SHP77 (cell line): ENCODE results near the gene CACFD1.
A peak's percentile ranks its signal among the peaks of the same experiment; 100 is the strongest.
"Not testable (repeated sequence)": the region's sequence is repeated elsewhere in the genome, so short reads cannot be mapped to it uniquely, and the experiment has no call there.

ENCODE experiments used
- DNase-seq, 2 experiments: peaks; one replicate each; lab custom pipeline; 2025; lab: John Stamatoyannopoulos, UW

Gene CACFD1

DNA sequence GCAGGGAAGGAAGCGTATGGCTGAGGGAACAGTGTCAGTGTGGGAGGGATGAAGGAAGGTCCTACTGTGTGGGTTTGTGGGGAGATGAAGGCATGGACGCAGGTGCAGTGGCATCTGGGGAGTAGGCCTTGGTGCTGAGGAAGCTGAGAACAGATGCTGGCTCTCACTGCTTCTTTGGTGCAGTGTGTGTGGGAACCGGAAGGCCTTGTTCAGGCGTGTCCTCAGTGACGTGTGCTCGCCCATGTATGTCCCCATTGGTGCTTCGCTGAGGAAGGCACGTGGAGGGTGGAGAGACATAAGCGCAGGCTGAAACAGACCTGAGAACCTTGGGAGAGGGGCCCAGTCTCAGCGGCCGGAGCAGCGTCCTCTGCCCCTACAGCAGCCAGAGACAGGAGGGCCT lies 18.9 kb upstream of the CACFD1 start:
- no peak for DNase-seq

DNA sequence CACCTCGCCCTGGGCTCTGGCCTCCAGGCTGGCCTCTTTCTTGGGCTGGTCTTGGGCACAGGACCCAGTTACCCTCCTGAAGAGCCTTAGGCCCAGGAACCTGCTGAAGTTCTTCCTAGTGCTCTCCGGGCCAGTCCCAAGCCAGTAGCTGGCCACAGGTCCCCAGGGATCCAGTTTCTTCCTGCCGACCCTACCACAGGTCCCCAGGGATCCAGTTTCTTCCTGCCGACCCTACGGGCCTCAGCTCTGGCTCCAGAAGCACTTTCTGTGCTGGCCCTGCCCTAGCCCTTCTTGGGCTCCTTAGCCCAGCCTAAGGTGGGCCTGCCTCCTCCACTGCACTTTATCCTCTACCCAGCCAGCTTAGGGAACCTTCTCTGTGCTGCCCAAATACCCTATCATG lies 18.2 kb upstream of the CACFD1 start:
- DNase-seq: no peak

DNA sequence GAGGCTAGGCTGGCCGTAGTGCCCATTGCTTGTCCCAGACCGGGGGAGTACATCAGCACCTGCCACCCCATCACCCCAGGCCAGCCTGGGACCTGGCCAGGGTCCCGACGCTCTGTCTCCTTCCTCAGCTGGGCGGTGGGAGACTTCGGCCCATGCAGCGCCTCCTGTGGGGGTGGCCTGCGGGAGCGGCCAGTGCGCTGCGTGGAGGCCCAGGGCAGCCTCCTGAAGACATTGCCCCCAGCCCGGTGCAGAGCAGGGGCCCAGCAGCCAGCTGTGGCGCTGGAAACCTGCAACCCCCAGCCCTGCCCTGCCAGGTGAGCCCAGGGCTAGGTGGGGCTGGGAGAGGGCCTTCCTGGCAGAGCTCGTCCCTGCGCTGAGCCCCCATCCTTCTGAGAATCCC lies 16.5 kb upstream of the CACFD1 start:
- DNase-seq: no peak

DNA sequence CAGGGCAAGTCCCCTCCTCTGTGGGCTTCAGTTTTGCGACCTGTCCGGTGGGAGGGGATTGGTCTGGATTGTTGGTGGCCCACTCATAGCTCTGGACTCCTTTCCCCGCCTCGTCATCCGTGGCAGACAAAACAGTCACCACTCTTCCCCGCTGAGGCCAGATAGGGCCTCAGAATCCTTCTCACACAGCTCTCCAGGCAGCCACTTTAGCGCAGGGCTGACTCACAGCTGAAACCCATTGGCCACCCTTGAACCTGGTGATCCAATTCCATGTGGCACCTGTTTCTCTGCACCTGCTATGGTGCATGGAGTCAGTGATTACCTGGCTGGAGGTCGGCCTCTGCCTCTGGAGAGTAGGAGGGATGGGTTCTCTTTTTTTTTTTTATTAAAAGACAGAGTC lies 15.8 kb upstream of the CACFD1 start:
- no peak for DNase-seq

DNA sequence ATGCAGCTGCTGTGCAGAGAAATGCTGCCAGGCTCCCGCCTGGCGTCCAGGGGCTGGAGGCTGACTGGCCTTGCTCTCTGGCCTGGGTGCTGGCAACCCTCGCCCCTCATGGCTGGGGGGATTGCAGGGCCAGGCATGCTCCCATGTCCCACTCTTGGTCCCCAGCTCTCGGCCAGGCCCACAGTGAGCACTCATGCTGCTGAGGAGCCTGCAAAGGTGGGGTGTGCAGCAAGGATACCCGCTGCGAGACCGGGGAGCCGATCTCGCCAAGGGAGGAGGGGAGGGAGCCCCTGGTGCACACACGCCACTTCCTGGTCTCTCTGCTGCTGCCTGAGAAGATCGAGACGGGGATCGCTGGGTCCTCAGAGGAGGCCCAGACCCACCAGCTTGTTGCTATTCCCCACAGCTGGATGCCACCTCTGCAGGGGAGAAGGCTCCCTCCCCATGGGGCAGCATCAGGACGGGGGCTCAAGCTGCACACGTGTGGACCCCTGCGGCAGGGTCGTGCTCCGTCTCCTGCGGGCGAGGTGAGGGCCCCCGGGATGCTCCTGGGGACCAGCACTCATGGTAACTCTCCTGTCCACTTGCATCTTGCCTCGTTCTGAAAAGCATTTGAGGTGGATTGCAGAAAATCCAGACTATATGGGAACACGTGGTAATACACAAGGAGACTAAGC lies 14.3 kb upstream of the CACFD1 start:
- DNase-seq: no peak

DNA sequence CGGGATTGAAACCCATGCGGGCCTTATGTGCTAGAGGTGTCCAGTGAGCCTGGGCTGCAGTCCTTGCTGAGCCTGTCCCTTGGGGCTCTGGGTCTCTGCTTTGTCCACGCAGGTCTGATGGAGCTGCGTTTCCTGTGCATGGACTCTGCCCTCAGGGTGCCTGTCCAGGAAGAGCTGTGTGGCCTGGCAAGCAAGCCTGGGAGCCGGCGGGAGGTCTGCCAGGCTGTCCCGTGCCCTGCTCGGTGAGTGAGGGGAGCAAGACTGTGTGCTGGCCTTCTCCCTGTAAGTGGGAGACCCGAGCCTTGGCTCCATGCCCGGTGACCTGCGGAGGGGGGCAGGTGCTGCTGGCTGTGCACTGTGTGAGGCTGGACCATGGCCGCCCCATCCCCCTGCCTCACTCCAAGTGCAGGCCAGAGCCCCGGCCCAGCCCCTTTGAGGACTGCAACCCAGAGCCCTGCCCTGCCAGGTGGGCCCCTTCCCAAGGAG lies 11.2 kb upstream of the CACFD1 start:
- no peak for DNase-seq

DNA sequence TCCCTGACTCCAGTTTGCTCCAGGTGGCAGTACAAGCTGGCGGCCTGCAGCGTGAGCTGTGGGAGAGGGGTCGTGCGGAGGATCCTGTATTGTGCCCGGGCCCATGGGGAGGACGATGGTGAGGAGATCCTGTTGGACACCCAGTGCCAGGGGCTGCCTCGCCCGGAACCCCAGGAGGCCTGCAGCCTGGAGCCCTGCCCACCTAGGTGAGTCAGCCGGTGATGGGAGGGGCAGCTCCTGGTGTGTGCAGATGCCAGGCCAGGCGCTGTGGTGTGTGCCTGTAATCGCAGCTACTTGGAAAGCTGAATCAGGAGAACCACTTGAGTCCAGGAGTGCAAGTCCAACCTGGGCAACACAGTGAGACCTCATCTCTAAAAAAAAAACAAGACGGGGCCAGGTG lies 10.0 kb upstream of the CACFD1 start:
- DNase-seq: no peak

DNA sequence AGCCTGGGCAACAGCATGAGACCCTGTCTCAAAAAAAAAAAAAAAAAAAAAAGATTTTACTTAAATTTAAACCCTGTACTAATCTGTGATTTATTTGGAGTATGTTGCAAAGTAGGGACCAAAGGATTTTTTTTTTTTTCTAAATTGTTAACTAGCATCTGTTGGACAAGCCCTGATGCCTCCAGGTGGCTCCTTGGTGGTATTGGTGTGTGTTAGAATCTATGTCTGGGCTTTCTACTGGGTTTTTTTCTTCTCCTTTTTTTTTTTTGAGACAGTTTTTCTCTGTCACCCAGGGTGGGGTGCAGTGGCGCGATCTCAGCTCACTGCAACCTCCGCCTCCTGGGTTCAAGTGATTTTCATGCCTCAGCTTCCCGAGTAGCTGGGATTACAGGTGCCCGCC lies 7.9 kb upstream of the CACFD1 start:
- not testable (repeated sequence) for DNase-seq

DNA sequence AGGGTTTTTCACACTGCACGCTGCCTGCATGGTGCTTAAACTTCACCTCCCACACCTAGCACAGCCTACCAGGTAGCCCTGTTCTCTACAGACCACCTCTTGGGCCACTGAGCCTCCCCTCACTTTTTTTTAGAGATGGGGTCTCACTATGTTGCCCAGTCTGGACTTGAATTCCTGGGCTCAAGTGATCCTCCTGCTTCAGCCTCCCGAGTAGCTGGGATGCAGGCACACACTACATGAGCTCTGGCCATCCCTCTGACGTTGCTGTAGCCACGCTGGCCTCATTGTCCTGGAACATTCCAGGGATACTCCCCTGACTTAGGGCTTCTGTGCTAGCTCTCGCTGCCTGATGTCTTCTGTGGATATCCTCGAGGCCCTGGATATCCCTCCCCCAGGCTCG lies 7.2 kb upstream of the CACFD1 start:
- DNase-seq: no peak

DNA sequence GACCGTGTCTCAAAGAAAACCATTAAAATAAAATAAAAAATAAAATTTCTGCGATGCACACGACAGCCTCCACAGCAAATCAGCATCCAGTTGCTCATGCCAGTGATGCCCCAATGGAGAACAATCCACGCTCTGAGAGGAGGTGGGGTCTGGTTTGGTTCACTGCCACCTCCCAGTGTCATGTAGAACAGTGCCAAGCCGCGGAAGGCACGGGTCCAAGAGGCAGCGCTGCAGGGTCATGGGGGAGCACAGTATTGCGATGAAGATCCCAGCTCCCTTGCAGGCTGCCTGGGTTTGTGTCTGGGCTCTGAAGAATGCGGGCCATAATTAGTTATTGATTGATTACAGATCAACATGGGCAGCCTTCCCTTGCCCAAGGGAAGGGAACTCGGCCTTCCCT lies 6.1 kb upstream of the CACFD1 start:
- DNase-seq: no peak

DNA sequence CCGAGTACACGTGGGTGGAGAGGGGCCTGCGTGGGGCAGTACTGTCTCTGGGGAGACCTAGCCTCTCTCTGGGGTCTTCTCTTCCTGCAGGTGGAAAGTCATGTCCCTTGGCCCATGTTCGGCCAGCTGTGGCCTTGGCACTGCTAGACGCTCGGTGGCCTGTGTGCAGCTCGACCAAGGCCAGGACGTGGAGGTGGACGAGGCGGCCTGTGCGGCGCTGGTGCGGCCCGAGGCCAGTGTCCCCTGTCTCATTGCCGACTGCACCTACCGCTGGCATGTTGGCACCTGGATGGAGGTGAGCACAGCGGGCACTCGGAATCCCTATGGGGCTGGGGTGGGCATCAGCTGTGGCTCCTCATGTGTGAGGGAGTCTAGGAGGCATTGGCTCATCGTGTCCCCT lies 5.5 kb upstream of the CACFD1 start:
- DNase-seq: no peak

DNA sequence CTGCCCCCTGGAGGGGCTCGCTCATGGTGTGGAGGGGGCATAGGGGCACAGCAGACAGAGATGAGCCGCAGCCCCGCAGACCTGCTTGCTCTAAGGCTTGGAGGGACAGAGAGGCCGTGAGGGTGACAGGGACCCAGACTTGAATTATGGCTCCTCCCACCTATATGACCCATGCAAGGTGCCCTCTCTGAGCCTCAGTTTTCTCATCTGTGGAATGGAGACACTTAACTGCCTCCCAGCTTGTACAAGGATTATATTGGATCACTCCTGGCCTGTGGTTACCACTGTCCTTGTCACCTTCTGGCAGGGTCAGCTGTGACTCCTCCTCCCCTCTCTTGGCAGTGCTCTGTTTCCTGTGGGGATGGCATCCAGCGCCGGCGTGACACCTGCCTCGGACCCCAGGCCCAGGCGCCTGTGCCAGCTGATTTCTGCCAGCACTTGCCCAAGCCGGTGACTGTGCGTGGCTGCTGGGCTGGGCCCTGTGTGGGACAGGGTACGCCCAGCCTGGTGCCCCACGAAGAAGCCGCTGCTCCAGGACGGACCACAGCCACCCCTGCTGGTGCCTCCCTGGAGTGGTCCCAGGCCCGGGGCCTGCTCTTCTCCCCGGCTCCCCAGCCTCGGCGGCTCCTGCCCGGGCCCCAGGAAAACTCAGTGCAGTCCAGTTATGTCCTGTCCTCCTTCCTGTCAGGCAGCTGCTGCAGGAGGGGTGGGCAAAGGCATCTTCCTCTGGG lies 4.7 kb upstream of the CACFD1 start:
- DNase-seq: no peak

DNA sequence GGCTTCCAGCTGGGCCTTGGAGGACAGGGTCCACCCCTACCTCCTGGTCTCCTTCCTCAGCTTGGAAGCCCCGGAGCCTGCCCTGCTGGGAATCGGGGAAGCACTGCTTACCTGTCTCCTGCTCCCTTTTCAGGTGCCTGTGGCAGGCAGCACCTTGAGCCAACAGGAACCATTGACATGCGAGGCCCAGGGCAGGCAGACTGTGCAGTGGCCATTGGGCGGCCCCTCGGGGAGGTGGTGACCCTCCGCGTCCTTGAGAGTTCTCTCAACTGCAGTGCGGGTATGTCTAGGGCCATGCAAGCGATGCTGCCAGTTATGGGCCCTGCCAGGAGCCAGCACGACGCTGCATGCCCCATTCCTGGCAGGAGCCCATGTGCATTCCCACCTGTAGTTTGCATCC lies 3.8 kb upstream of the CACFD1 start:
- no peak for DNase-seq

DNA sequence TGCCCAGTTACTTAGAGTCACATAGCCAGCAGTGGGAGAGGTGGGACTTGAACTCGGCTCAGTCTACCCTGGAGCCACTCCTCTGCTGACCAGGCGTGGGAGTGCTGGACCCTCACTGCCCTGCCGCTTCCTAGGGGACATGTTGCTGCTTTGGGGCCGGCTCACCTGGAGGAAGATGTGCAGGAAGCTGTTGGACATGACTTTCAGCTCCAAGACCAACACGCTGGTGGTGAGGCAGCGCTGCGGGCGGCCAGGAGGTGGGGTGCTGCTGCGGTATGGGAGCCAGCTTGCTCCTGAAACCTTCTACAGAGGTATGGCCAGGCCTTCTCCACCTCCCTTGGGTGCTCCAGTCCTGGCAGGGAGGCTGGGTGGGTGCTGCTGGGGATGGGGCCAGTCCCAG lies 3.4 kb upstream of the CACFD1 start:
- DNase-seq: no peak

DNA sequence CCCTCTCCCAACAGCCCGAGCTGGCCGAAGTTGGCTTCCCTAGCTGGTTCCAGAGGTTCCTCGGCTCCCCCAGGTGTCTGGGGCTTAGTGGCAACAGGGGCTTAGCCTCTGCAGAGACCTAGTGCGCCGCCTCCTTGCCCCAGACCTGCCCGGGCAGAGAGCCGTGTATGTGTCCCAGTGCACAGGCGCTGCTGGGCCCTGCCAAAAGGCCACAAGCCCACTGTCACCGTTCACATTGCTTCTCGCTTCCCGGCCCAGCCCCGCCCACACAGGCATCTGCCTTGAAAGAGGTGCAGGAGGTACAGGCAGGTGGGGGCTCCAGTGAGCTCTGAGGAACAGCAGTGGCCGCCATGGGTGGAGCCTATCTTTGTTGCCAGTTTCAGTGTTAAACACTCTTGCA lies 2.5 kb upstream of the CACFD1 start:
- DNase-seq: no peak

DNA sequence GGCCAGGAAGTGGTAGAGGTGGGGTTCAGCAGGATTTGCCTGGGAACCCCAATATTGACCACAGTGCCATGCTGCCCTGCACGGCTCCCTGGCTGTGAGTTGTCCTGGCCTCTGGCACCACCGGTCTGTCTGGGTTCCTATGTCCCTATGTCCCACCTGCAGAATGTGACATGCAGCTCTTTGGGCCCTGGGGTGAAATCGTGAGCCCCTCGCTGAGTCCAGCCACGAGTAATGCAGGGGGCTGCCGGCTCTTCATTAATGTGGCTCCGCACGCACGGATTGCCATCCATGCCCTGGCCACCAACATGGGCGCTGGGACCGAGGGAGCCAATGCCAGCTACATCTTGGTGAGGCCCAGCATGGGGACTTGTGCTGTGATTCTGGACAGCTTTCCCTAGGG lies 2.0 kb upstream of the CACFD1 start:
- DNase-seq: no peak

DNA sequence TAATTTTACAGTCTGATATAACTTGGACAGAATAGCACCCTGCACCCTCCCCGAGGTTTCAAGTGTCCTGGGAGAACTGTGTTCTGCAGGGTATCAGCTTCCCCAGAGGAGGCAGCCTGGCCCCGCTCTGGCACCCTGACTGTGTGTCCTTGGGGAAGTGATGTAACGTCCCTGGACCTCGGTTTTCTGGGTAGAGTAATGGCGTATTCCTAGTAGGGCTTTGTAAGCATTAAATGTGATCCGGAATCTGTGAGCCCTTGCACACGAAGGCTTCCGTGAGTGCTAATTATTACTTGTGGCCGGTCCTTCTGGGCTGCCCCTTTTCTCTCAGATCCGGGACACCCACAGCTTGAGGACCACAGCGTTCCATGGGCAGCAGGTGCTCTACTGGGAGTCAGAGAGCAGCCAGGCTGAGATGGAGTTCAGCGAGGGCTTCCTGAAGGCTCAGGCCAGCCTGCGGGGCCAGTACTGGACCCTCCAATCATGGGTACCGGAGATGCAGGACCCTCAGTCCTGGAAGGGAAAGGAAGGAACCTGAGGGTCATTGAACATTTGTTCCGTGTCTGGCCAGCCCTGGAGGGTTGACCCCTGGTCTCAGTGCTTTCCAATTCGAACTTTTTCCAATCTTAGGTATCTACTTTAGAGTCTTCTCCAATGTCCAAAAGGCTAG lies 1.0 kb upstream of the CACFD1 start:
- peak; percentile 42 to 46 for DNase-seq

DNA sequence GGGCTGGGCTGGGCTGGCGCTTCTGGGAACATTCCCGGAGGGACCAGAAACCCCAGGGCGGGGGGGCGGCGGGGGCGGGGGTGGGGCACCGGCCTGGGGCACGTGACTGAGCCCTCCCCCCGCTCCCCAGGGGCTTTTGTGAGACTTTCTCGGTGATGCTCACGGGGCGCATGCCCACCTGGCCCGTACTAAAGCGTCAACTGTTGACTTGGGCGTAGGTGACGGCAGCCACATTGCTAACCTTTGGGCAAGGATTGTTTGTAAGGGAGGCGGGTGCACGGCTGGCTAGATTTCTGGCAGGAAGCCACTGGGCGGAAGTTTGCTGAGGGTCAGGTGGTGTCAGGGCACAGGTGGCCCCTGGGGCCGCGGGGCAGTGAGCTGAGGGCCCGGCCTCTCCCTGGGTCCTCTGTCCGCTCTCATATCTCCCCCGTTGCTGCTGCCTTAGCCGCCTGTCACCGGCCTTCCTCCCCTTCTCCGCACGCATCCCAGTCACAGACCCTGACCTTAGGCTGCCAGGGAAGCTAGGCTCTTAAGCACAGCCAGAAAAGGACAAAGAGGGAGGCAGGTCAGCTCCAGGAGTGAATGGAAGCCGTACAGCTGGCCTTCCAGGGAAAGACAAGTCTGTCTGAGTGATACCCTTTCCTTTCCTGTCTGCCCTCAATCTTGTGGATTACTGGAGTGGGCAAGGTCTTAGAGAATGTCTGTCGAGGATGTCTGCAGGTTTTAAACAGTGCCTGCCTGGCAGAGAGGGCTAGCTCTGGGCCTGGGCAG lies 812 bp downstream of the CACFD1 start:
- DNase-seq: peak; percentile 60 to 77

DNA sequence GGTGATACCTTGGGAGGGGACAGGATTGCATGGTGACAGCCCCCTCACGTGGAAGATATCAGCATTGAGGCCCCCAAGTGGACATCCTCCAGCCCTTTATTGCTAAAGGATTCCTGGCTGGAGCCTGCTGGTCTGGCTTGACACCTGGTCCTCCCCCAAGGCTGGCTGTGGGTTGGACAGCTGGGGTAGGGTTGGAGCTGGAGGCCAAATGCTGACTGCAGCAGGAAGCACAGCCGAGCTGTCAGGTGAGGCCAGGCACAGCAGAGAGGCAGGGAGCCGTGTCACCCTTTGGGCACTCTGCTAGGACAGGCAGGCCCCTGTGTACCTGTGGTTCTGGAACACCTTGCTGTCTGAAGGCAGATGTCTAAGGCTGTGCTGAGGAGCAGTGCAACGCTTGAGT lies 2.2 kb downstream of the CACFD1 start:
- peak in 1 of 2 experiments; percentile 31 for DNase-seq

DNA sequence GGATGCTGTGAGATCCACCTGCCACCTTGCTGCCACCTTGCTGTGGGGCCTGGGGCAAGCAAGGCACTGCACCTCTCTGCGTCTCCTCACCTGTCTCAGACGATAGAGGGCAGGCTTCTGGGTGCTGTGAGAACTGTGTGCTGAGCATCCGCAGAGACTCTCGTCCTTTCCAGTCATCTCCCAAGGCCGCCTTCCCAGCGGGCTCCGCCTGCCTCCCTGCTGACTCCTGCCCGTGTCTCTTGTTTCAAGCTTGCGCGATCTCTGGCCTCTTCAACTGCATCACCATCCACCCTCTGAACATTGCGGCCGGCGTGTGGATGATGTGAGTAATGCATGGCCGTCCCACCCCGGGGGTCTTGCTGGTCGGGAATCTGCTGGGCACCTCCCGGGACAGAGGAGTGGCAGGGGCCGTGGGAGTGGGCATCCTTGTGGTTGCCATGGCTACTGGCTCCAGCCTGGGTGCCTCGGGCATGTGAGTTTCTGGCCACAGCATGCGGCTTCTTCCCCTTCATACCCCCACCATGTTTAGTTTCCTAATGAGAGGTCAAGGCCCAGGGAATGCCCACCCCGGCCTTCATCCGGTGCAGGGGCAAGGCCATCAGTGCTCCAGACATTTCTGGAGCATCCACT lies 3.6 kb downstream of the CACFD1 start:
- DNase-seq: no peak

DNA sequence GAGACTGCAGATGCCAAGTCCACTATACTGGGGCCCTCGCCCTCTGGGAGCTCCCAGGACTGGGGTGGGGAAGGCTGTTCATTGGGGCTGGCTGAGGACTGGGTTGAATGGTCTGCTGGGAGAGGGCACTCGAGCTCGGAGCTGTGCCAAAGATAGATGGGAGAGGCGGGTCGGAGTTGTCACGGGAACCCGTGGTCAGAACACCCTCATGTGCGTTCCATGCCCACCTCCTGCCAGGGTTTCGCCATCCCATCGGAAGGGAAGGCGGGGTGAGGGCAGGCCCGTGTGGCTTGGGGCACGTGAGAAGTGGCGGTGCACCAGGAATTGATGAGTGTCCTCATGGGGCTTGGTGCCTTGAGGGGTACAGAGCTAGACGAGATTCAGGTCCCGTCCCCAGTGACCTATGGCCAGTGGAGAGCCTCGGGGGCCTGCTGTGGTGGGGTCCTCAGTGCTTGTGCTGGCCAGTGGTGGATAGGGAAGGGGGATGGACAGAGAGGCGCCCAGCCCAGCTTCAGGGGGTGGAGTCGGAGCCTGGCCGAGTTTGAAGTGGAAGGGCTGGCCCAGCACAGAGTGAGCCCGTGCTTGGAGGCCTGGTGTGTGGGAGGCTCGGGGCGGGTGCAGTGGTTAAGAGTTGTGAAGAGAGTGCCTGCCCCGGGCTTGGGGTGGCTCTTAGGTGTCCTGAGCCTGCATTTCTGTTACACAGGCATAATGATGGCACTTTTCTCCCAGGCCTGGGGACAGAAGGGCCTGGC lies 4.3 kb downstream of the CACFD1 start:
- no peak for DNase-seq
